WI38 (cell line): ENCODE results near the gene GATC.
A peak's percentile ranks its signal among the peaks of the same experiment; 100 is the strongest.

Source experiments
- H3K4me3 ChIP-seq: 2 replicates; pipeline ENCODE4 v1.5.1; 2011; ENCODE audit warnings: low read depth, mild to moderate bottlenecking, control low read depth, low read length
- TF ChIP-seq, protein P1 (sequence below): IDR thresholded peaks from 2 replicates; pipeline ENCODE4 v1.5.1; 2012; ENCODE audit warnings: low read depth, mild to moderate bottlenecking, control low read depth, low read length

GATC gene

DNA sequence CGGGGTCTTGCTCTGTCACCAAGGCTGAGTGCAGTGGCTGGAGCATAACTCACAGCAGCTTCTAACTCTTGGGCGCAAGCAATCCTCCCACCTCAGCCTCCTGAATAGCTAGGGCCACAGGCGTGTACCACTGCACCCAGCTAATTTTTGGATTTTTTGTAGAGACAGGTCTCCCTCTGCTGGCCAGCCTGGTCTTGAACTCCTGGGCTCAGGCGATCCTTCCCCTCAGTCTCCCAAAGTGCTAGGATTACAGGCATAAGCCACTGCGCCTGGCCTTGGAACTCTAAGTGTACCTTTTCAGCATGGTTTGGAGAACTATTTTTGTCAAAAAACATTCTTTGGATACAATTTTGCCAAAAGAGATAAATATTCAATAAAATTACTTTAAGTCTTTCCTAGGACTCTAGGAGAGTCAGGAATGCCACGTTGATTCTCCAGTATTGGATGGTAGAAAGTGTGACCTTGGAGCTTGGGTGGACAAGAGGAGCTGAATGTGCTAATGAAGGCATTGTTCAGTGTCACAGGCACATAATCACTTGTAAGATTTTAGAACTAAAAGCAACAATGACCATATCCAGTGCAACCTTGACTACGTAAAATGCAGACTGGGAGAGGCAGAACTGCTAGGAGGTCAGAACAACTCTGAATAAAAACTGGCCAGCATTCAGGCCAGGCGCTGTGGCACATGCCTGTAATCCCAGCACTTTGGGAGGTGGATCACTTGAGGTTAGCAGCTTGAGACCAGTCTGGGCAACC is 20.5 kb downstream of the GATC start:
- H3K4me3 ChIP-seq: no peak overlapping the region
- TF ChIP-seq, protein P1, sequence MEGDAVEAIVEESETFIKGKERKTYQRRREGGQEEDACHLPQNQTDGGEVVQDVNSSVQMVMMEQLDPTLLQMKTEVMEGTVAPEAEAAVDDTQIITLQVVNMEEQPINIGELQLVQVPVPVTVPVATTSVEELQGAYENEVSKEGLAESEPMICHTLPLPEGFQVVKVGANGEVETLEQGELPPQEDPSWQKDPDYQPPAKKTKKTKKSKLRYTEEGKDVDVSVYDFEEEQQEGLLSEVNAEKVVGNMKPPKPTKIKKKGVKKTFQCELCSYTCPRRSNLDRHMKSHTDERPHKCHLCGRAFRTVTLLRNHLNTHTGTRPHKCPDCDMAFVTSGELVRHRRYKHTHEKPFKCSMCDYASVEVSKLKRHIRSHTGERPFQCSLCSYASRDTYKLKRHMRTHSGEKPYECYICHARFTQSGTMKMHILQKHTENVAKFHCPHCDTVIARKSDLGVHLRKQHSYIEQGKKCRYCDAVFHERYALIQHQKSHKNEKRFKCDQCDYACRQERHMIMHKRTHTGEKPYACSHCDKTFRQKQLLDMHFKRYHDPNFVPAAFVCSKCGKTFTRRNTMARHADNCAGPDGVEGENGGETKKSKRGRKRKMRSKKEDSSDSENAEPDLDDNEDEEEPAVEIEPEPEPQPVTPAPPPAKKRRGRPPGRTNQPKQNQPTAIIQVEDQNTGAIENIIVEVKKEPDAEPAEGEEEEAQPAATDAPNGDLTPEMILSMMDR: peak; percentile 61

DNA sequence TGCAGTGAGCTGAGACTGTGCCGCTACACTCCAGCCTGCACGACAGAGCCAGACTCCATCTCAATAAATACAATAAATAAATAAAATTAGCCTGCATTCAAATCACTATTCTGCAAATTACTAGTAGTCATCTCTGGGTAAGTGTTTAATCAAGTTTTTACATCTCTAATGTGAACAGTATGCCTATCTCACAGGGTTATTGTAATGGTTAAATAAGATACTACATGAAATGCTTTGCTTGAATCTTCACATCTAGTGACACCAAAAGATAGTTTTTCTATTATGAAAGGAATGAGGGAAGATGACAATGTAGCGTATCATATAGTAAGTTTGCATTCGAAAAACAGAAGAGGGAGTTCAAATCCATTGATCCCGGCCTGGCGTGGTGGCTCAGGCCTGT is 21.2 kb downstream of the GATC start:
- TF ChIP-seq, protein P1: no peak
- H3K4me3 ChIP-seq: no peak overlapping the region

DNA sequence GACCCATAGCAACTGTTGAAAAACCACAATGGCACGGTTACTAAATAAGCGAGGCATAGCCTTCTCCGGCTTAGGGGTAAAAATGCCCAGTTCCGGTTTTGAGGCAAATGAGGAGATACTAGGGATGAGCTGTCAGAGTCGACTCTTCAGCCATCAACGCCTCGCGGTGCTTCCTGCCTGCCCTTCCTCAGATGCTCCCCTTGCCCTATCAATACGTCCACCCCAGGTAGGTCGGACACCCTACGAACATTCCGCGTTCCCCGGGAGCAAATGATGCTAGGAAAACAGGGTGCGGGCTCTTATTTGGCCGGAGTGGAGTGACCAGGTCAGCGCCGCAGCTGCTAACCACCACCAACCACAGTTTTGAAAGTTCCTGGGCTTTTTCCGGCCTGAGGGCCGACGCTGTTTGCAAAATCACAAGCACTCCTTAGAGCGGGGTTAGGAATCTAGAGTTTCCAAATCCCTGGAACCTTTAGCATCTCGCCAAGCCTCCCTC is 22.1 kb downstream of the GATC start:
- TF ChIP-seq, protein P1: no peak
- H3K4me3 ChIP-seq: peak overlapping the region; percentile 60

DNA sequence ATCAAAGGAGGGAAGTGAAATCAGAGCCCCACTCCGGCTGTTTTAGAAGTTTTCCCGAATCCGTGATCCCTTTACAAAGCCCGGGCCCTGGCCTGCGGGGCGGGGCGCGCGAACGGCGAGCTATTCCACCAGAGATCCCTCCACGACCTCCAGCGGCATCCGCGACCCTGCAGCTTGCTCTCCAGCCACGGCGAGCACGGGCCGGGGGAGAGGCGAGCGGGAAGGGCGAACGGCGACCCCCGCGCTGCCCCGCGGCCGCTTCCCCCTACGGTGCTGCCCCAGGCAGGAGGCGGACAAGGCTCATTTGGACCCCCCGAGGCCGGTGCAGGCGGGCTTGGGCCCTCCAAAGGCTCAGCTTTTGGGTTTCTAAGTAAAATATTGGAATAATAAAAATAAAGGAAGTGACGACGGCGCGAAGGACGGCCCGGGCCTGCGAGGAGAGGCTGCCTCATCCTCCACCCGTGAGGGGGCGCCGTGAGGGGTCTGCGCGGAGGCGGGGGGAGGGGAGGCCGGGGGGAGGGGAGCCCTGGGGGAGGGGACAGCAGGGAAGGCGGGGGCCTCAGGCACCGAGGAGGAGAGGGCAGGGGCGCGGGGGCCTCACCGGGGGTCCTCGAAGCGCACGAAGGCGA is 22.7 kb downstream of the GATC start:
- TF ChIP-seq, protein P1: no peak
- peak overlapping the region; percentile 60 for H3K4me3 ChIP-seq

DNA sequence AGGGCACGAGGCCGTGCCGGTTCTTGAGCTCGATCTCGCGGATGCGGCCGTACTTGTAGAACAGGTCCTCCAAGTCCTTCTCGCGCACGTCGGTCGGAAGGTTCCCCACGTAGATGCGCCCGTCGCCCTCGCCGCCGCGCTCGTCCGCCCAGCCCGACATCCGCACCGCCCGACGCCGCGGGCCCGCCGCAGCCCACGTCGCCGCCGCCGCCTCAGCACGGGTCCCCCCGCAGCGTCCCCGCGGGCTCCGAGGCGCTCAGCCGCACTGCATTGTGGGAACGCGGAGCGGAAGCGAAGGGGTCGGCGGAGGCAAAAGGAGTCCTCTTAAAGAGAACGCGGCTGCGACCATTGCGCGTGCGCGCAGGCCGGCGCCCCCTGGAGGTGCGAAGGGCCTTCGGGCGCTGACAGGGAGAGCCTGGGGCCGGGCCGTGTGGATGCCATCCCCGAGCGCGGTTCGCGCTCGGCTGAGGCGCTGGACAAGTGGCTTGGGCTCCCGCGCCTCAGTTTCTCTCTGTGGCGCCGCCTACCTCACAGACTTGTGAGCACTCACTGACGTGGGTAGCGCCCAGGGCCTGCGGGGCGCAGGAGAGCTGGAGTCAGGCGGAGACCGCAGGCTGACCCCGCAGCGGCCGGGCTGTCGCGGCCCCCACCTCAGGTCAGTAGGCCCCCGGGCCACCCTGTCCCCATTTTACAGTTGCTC is 23.4 kb downstream of the GATC start, which contains the start of gene SRSF9:
SRSF9 (minus strand) TSS at position 299 of the 700 bp plus-strand sequence; CDS start at position 160, 139 bp downstream.
- TF ChIP-seq, protein P1: peak; percentile 92
- H3K4me3 ChIP-seq: peak within 1 kb of the TSS; percentile 60

DNA sequence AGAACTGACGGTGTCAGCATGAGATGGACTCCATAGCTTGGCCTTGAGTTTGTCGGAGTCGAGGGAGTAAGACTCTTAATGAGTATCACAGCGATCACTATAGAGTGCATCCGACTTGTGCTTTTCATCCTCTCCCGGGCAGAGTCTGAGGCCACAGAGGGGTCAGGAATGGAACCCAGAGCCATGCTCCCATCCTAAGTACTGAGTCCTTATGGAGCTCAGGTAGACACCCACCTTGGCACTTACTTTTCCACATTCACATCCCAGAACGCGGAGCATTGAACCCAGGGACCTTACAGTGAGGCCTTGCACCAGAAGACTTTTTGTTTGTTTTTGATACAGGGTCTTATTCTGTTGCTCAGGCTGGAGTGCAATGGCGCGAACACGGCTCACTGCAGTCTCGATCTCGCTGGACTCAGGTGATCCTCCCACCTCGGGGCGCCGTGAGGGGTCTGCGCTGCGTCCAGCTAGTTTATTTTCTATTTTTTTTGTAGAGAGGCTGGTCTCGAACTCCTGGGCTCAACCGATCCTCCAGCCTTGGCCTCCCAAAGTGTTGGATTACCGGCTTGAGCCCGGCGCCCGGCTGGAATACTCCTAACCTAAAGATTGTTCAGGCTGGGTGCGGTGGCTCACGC is 24.0 kb downstream of the GATC start:
- H3K4me3 ChIP-seq: peak overlapping the region; percentile 60
- TF ChIP-seq, protein P1: no peak
